Hematopoietic multipotent progenitor cell treated with erythropoietin and hydrocortisone succinate and interleukin-3 and kit ligand, for 4 days (in vitro differentiated cells): ENCODE results near the gene CPNE4.
A peak's percentile ranks its signal among the peaks of the same experiment; 100 is the strongest.

Experiments used
- DNase-seq: peaks from one replicate; pipeline ENCODE4 v3.0.0-alpha.2; 2015

Gene CPNE4

DNA sequence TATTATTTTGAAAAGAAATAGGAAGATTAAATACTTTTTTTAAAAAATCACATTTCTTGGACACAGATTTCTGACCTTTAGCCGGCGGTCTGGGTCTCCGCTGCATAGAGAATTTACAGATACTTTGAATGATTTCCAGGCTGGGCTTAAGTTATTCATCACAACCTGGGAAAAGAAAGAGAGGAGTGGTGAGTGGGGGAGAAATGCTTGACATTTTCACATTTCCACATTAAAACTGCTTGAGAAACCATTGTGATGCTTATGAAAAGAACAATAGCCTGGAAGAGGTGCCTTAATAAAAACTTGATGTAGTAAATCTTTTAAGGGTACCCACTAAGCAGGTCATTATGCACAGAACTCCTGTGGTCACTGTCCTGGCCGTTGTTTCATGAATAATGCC, 365.2 kb downstream of the CPNE4 start:
- no peak for DNase-seq

DNA sequence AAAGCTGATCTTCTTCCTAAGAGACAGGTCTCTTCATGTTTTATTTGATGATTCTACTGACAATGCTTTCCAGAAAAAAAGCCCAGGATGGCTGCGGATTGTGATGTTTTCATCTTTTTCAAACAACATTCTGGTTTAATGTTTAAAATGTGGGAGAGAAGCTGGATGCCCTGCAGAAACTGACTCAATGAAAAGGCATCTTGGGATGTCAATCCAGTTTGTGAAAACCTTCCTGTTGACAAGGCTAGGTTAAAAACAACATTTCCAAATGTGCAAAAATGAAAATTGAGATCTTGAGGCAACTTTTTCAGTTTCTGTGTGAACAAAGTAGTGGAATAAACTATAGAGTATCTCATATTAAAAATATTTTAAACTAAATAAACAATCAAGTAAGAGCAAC, 376.0 kb downstream of the CPNE4 start:
- DNase-seq = no peak

DNA sequence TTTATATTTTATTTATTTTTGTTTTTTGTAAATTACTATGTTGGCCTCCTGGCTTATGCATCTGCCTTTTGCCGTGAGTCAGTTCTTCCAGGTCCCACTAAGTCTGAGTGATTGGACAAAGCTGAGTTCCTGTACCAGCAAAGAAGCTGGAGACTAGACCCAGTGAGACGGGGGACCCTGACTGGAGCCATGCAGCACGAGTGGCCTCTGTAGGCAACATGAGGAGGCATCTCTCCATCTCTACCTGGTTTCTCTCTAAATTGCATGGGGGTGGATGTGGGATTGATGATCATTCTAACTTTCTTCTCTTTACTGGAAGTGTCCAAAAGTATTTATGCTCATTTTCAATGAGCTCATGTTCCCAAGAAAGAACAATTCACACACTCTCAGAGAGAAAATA, 376.7 kb downstream of the CPNE4 start:
- DNase-seq = no peak

DNA sequence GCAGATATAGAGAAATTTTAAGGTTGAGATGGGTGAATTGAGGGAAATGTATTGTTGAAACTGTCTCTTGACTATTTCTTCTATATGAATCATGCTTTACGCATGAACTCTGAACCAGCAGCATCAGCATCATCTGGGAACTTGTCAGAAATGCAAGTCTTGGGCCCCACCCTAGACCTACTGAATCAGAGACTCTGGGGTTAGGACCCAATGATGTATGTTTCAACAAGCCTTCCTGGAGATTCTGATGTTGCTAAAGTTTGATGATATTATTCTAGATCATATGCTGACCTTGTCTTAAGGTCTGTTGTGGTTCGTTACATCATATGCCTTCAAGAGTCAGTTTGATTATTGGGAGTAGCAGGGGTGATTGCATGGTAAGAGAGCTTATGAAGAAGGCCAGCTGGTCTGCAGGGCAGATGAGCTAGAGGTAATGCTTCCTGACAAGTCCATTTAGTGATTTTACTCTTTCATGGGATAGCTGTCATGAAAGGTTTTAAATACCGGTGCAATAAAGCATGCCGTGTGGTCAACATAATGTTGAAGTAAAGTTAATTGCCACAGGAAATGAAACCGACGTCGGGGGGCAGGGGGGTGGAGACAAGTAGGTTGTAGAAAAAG, 379.6 kb downstream of the CPNE4 start:
- DNase-seq = no peak

DNA sequence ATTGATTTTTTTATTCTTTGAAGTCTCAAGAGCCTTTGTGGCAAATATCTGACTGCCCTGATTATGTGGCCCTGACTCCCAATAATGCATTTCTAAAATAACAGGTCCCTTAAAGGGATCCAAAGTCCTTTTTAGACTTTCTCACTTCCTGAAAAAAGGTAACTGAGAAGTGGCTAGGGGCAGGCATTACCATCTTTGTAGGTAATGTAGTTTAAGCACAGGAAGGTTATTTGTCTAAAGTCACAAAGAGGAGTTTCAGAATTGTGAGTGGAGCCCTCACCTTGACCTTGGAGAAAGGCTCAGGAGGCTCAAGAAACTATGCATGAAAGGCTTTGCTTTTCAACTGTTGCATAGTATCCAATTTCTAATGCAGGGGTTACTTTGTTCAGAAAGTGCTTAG, 389.2 kb downstream of the CPNE4 start:
- no peak for DNase-seq

DNA sequence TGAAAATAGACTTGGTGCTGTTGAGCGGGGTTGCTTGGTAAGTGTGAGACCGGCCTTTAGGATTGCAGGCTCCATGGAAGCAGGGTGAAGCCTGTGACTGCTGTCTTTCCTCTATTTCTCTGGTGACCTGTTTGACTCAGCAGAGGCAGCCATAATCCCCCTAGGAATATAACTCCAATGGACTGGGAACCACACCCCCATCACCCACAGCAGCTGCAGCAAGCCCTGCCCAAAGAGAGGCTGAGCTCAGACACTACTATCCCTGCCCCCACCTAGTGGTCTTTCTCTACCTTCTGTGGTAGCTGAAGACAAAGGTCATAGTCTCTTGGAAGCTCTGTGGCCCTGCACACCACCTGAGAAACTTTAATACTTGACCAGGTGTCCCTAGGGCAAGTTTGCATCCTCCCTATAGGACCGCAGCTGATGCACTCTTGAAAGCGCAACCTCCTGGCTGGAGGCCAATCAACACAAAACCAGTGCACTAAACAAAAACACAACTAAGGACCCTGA, 398.5 kb downstream of the CPNE4 start:
- DNase-seq = no peak

DNA sequence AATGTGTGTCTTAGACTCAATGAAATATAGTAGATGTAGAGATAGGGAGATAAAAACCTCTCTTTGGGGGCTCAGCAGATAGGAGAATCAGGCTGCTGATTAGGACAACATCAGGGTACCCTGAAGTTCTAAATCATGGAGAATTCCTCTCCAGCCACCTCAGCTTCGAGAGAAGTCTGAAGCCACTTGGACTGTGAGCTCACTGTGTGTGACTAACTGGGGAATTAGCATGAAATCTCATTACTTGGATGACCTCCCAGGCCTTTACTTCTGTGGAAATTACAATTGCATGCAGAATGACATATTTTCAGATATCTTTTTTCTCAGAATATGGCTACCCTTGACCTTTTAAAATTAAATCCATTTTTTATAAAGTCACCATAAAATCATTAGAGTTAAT, 404.0 kb downstream of the CPNE4 start:
- DNase-seq = no peak

DNA sequence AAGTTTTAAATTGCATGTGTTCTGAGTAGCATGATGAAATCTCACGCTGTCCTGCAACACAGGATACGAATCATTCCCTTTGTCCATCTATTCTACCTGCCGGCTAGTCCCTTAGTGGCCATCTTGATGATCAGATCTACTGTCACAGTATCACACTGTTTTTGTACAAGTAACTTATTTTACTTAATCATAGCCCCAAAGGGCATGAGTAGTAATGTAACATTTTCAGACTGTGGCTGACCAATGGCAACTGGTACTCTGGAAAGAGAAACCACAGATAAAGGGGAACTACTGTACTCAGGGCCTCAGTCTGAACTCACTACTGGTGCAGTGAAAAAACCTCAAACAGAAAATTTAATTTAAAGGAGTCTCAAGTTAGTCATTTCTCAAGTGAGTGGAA, 404.7 kb downstream of the CPNE4 start:
- DNase-seq = peak; percentile 82

DNA sequence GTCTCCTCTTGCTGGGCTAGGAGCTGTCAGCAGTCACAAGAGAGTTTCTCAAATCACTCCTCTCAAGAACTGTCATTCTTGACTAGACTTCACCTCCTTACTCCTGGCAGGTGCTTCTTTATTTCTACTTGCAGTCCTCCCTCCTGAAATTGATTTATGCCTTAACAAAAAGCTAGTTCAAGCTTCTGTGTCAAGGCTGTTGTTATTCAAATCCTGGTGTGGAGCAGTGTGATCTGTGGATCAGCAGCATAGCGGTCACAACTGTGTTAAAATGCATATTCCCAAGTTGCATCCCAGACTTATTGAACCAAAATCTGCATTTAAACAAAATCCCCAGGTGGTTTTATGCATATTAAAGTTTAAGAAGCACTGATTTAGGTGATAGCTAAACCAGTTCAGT, 411.4 kb downstream of the CPNE4 start:
- DNase-seq = no peak

DNA sequence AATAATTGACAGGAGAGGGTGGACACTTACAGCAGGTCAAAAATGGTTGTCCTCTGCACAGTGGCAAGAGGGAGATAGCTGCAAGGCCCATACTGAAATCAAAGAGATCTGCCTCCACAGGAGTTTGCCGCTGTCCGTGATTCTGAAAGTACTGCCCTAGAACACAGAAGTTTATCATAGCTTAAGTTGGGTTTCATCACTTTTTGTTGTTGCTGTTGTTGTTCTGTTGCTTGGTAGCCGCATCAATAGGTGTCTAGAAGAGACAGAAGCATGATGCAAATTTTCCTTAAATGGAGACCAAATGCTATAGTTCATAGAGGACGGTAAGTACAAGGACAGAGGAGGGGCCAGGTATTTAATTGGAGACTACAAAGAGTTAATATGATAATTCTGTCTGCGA, 412.1 kb downstream of the CPNE4 start:
- no peak for DNase-seq

DNA sequence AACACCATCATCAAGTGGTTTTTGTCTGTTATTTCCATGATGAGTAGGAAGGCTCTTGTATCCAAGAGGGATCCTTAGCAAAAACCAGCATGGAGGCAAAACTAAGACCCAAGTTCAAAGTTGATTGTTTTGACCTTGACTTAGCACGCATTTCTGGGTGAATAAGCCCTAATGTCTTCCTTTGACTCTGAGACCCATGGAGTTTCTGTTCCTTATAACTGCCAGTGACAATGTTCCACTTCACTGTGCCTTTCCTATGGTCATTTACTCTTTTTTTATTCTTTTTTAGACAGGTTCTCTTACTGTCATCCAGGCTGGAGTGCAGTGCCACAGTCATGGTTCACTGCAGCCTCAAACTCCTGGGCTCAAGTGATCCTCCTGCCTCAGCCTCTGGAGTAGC, 413.8 kb downstream of the CPNE4 start:
- DNase-seq = no peak

DNA sequence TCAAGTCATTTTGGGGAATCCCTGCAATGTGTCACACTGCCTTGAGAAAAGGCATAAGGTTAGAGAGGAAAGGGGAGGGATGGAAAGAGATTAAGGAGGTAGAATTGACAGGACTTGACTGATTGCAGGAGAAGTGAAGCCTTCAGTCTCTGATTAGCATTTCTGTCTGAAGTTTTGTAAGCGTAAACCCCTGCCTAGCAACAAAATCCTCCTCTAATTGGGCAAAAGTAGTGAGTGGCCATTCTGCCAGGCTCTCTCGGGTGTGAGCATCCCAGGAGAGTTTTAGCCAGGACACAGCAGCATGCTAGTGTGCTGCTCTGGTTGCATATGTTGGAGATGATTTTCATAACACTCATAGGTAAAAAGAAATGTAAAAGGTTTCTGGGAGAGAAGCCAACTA, 415.0 kb downstream of the CPNE4 start:
- DNase-seq = no peak

DNA sequence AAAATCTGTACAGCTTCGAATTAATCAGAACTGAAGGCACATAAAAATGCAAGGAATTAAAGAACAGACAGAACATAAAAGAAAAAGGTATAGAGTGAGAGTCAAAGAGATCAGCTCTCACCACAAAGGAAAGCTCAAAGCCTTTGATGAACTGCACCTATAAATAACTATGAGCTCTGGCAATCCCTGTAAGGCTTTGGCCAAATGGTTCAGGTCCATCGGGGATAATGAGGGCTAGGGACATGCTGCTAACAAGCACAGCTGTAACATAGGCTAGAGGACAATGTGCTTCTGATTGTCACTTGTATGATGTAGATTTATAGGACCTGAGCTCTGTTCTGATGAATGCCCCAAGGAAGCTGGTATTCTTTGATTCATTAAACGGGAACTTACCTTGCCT, 418.1 kb downstream of the CPNE4 start:
- DNase-seq = no peak

DNA sequence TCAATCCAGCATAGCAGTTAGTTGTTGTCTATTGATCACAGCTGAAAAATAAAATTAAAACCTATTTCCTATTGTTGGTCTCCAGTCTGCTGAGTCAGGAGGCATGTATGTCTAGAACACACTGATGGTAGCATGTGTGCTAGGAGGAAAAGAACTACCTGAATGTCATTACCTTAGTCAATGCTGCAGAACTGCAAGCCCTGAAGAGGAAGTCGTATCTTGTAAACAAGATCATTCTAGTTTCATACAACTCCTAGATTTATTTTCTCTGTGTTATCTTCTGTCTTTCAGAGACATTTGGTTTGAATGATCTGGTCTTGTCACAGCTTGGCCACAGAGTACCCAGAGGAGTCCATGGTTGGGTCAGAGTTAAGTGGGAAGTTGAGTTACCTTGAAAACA, 422.1 kb downstream of the CPNE4 start:
- DNase-seq = no peak

DNA sequence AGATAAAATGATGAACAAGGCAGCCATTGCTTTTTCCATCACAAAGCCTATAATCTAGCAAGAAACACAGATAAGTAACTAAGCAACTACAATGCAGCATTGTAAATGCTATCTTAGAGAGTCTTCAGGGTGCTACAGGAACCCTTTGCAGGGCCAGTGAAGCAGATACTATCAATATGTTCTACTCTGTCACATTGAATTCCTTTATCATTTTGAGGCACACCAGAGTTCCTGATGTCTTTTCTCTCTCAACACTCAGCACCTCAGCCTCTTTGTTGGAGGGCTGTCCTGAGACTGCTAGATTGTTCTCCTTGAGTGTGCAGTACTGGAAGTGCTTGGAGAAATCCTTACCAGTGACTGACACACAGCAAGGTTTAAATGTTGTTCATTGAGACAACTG, 424.6 kb downstream of the CPNE4 start:
- no peak for DNase-seq

DNA sequence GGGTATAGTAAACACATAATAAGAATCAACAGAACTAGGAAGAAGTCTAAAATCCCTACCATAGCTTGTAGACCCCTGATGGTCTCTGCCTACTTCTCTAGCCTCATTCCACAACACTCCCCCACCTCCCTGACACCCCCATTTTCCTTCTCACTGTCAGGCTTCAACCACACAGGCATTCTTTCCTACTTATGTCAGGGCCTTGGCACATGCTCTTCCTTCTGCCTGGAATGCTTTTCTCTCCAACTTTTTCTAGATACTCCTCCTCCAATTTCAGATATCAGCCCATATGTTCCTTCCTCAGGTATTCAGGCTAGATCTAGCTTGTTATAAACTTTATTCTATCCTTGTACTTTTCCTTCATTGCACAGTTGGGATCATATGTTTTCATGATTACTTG, 426.1 kb downstream of the CPNE4 start:
- DNase-seq = no peak

DNA sequence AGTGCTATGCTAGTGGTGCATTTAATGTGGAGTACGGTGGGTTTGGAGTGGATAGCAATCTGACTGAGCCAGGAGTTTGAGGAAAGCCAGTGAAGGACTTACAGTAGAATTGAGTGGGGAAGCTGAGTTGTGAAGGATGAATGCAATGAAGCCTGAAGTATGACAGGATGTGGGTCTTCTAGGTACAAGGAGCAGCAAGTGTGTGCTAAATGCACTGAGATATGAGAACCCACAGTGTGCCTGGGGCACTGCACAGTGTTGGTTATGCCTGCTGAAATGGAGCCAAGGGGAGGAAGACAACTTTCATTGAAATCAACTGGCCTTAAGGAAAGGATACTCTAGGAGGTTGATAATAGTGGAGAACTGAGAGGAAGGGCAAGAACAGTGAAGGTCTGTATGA, 426.5 kb downstream of the CPNE4 start:
- no peak for DNase-seq

DNA sequence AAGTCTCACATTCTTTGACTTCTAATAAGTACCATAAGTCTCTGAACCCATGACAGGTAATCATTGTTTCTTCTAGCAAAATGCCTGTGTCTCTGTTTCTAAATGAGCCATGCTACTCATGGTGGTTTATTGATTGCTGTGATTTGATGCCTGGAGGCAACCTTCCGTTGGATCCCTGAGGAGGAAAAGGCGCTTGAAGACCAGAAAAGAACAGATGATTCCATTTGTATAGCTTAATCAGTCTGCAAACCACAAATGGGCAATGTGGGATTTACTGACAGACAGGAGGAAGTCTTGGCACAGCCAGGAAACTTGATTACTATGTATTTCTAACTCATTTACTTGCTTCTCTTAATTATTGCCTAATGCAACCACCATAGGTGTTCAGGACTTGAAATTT, 428.9 kb downstream of the CPNE4 start:
- no peak for DNase-seq

DNA sequence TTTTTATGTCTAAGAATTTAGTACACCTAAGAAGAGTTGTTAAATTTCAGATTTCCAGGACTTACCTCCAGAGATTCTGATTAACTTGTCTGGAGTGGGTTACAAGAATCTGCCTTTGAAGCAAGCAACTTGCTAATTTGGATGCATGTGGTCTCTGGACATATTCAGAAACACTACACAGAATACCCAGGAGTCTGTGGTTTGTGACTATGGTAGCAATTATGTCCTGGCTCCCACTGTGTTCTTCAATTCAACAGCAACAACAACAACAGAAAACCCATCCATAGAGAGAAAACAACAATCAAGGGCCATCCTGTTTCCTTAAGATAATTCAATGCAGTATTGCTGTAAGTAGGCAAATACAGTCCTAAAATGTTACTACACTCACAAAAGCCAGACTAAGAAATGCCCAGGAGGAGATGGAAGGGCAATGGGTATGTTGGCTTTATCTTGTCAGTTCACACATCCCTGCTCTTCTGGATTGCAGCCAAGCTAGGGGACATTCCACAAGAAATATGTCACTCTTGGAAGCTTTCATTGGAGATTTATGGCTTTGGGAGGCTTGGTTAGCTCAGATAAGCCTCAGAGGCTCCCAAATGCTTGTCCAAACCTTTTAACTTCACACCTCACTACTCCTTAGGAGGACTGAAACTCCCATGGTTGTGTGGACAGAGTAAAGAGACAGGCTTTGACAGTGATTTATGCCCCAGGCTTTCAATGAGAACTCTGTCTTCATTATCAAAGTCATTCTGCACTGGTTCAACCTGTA, 432.6 kb downstream of the CPNE4 start:
- DNase-seq = no peak

DNA sequence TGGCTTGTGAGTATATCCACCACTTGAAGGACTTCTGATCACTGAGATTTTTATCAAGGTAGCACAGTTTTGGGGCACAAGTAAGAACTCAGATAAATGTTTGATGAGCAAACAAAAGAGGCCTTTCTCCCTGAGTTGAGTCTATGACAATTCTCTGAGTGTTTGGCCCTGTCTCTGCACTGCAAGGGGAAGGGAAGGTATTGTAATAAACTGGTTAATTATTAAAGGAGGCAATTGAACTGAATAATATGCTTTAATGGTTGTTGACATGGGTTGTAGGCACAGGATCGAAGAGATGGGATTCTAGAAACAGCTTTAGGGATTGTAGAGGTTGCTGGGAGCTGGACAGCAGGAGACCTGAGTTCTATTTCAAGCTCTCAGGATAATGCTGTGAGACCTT, 437.0 kb downstream of the CPNE4 start:
- DNase-seq = no peak

DNA sequence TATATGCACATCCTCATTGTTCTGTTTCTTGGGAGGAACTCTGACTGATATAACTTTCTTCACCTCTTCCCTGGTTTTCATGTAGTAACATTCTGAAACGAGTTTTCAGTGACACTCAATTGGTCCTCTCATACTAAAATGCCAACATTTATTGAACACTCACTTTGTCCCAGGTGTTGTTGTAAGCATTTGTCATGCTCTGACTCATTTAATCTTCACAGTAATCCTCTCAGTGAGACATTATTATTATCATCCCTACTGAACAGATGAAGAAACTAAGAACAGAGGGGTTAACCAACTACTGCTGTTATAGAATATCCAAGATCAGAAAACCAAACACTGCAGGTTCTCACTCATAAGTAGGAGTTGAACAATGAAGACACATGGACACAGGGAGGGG, 437.9 kb downstream of the CPNE4 start:
- DNase-seq = no peak

DNA sequence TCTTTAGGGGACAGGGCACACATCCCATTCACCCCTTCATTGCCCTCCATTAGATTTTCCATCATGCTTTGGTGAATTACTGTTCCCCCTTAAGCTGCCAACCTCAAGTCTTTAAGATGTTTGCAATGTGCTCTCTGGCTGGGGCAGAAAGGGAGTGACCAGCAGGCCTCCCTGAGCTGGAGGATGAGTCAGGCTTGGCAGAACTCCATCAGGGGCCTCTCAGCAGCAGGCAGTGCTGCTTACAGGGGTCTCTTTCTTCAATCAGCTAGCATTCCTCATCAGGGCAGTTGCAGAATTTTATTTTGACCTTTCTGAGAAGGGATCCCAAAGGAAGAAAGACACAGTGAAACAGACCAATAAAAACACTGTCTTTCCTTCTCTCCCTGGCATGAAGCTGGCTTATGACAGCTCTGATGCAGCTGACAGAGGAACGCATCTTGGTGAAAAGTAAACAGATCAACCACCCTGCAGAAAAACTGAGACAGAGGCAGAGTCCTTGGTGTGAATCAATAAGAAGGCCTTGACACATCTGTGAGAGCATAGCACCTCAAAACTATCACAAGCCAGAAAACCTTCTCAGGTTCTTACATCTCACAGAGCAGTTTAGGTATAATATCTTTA, 443.3 kb downstream of the CPNE4 start:
- no peak for DNase-seq

DNA sequence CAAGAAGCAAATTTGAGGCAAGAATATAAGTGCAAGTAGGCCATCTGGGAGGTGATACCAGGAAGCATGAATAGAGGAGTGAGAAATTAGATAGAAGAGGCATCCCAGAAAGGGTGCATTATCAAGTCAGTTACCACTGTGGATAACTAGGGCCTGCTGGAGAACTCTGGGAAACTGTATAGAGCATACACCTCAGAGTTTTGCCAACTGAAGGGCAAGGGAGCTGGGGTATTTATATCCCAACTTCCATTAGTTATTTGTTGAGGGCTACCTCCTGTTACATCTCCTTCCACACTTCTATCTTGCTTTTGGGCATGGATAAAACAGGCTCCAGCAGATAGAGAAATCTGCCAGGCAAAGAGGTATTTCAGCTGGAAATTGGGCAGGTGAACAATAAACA, 448.5 kb downstream of the CPNE4 start:
- DNase-seq = no peak

DNA sequence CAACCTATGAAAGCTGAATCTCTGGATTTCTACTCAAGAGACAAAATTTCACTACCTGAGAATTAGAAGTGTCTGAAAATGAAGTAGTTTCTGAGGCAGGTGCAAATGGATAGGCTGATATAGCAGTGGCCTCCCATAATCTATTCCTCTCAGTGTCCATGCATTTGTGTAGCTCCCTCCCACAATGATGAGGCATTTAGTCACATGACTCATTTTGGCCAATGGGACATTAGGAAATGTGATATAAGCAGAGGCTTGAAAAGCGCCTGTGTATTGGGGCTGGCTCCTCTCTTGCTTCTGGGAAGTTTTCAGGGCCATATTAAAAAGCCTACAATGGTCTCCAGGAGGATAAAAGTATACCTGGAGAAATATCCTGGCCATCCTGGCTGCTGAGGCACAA, 452.4 kb downstream of the CPNE4 start:
- no peak for DNase-seq
